ENCODE data around the gene TBL3.

DNA sequence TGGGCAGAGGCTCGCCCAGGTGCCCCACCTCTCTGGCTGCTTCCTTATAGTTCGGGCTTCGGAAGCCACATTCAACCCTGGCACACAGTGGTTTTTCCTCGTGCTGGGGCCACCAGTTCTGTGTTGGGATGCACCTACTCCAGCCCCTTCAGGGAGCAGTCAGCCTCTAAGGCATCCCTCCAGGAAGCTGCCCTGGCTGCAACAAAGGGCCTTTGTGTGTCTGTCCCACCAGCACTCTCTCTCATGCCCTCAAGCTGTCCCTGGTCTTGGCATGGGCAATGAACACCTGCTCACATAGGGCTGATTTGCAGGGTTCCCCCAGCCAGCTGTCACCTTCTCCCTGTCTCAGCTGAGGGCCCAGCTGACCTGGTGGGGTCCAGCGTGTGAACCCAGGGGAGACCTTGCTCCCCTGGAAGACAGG, 10.2 kb downstream of the TBL3 start:
- no peak for TF ChIP-seq ZNF317 (CRISPR knock-in tag; IDR thresholded peaks at IDR 0.05; ENCODE audit: borderline replicate concordance, low read depth)
- TF ChIP-seq, protein P1, sequence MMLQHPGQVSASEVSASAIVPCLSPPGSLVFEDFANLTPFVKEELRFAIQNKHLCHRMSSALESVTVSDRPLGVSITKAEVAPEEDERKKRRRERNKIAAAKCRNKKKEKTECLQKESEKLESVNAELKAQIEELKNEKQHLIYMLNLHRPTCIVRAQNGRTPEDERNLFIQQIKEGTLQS (CRISPR knock-in tag; conservative IDR thresholded peaks at IDR 0.05), result no peak
- TF ChIP-seq, protein P2, sequence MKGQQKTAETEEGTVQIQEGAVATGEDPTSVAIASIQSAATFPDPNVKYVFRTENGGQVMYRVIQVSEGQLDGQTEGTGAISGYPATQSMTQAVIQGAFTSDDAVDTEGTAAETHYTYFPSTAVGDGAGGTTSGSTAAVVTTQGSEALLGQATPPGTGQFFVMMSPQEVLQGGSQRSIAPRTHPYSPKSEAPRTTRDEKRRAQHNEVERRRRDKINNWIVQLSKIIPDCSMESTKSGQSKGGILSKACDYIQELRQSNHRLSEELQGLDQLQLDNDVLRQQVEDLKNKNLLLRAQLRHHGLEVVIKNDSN (CRISPR knock-in tag; IDR thresholded peaks at IDR 0.05), result no peak
- TF ChIP-seq, protein P3, sequence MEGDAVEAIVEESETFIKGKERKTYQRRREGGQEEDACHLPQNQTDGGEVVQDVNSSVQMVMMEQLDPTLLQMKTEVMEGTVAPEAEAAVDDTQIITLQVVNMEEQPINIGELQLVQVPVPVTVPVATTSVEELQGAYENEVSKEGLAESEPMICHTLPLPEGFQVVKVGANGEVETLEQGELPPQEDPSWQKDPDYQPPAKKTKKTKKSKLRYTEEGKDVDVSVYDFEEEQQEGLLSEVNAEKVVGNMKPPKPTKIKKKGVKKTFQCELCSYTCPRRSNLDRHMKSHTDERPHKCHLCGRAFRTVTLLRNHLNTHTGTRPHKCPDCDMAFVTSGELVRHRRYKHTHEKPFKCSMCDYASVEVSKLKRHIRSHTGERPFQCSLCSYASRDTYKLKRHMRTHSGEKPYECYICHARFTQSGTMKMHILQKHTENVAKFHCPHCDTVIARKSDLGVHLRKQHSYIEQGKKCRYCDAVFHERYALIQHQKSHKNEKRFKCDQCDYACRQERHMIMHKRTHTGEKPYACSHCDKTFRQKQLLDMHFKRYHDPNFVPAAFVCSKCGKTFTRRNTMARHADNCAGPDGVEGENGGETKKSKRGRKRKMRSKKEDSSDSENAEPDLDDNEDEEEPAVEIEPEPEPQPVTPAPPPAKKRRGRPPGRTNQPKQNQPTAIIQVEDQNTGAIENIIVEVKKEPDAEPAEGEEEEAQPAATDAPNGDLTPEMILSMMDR (IDR thresholded peaks at IDR 0.05), result no peak
- no peak for TF ChIP-seq NFATC4 (CRISPR knock-in tag; IDR thresholded peaks at IDR 0.05)
- no peak for TF ChIP-seq ZNF219 (CRISPR knock-in tag; IDR thresholded peaks at IDR 0.05; ENCODE audit: borderline replicate concordance)
- TF ChIP-seq NR1H2 (CRISPR knock-in tag; IDR thresholded peaks at IDR 0.05), result no peak
